HepG2 (cell line): ENCODE data around the gene RHEBL1. TPM values are rescaled to one million over a fixed set of nuclear protein-coding genes. Genes with fewer than 3 reads are reported as not detected.

Source experiments
- ATAC-seq: fragments of 200-7000 bp; cut with Tn5 transposase; 3 replicates; pipeline ENCODE4 v1.9.1; 2020; ENCODE audit warnings: mild to moderate bottlenecking, moderate library complexity
- BruUV-seq: library from RNA; stranded (reverse); fragments of 400-500 nt; replicated peaks from 2 replicates; lab custom pipeline; 2021; lab: Mats Ljungman, UMichigan
- CTCF ChIA-PET: fragments of 300-600 bp; formaldehyde crosslinking; extraction: SDS; loops from one replicate; lab custom pipeline; 2021; ENCODE audit warnings: low total read pairs, inconsistent platforms, low intra/inter-chr PET ratio; lab: Yijun Ruan, JAX
- POLR2A ChIA-PET: fragments of 350-600 bp; sonication (Branson Sonifier 250); formaldehyde crosslinking; loops from one replicate; lab custom pipeline; 2020; ENCODE audit warnings: antibody characterized with exemption, inconsistent platforms; lab: Yijun Ruan, JAX
- DNase-seq: peaks from one replicate; pipeline ENCODE4 v3.0.0-alpha.2; 2015; ENCODE audit warnings: low spot score
- FAIRE-seq: peaks from 3 replicates; lab custom pipeline; 2011; peaks lifted over from hg19 to GRCh38; lab: Jason Lieb, UNC
- H2AFZ ChIP-seq: one replicate; pipeline ENCODE4 v1.6.1; 2011; ENCODE audit warnings: low read length, inconsistent platforms
- H3K27ac ChIP-seq: fragments of 300-600 bp; 3 replicates; pipeline ENCODE4 v1.8.0; 2011; ENCODE audit warnings: mixed run types, mild to moderate bottlenecking, mixed read lengths, low read length, inconsistent platforms; ENCODE audit not compliant: insufficient read depth; ENCODE audit errors: extremely low read length
- H3K27me3 ChIP-seq, 2 experiments: fragments of 200-600 bp in 1 of 2; 2 replicates in 1 of 2; 3 replicates in 1 of 2; pipeline versions ENCODE4 v1.6.0 to v1.8.0; 2011; ENCODE audit warnings: low read length in 2 of 2, mild to moderate bottlenecking in 2 of 2, moderate library complexity in 2 of 2, inconsistent platforms in 1 of 2; ENCODE audit not compliant: insufficient read depth in 2 of 2, control insufficient read depth in 1 of 2
- H3K36me3 ChIP-seq, 2 experiments: fragments of 200-600 bp in 1 of 2; replicated peaks in 1 of 2; 2 replicates in 1 of 2; 3 replicates in 1 of 2; pipeline versions ENCODE4 v1.5.1 to v1.8.0; 2011; ENCODE audit warnings: low read length in 2 of 2, inconsistent platforms in 1 of 2; ENCODE audit not compliant: insufficient read depth in 2 of 2, control insufficient read depth in 1 of 2
- H3K4me1 ChIP-seq: 2 replicates; pipeline ENCODE4 v1.5.1; 2012; ENCODE audit warnings: low read length, inconsistent platforms; ENCODE audit not compliant: insufficient read depth
- H3K4me2 ChIP-seq: 2 replicates; pipeline ENCODE4 v1.6.0; 2011; ENCODE audit warnings: low read depth, low read length, inconsistent platforms
- H3K4me3 ChIP-seq, 3 experiments: fragments of 200-600 bp in 1 of 3; sonication (generic), shearing (Covaris generic) in 1 of 3; replicated peaks in 1 of 3; 2 replicates each; pipeline ENCODE4 v1.5.1; 2011 to 2016; ENCODE audit warnings: low read length in 3 of 3, inconsistent platforms in 2 of 3, low read depth in 2 of 3, mild to moderate bottlenecking in 2 of 3, control low read depth in 1 of 3, mixed read lengths in 1 of 3; ENCODE audit not compliant: insufficient read depth in 1 of 3
- H3K79me2 ChIP-seq: one replicate; pipeline ENCODE4 v1.6.1; 2011; ENCODE audit warnings: low read length, inconsistent platforms; ENCODE audit not compliant: insufficient read depth
- H3K9ac ChIP-seq: 2 replicates; pipeline ENCODE4 v1.6.0; 2011; ENCODE audit warnings: mild to moderate bottlenecking, low read depth, low read length, inconsistent platforms; ENCODE audit not compliant: insufficient read depth
- H3K9me3 ChIP-seq: 2 replicates; pipeline ENCODE4 v1.5.1; 2012; ENCODE audit warnings: mild to moderate bottlenecking, low read length
- H4K20me1 ChIP-seq: 2 replicates; pipeline ENCODE4 v1.6.0; 2011; ENCODE audit warnings: inconsistent platforms, mild to moderate bottlenecking, low read length, moderate library complexity; ENCODE audit not compliant: insufficient read depth
- AGO2 ChIP-seq: fragments of 200-400 bp; formaldehyde crosslinking; optimal IDR thresholded peaks from 2 replicates; pipeline ENCODE3; 2017; ENCODE audit warnings: mild to moderate bottlenecking, low read depth, low read length, moderate library complexity
- CREB1 ChIP-seq, 2 experiments: fragments of 450-650 bp in 1 of 2; IDR thresholded peaks; 2 replicates each; pipeline ENCODE4 v1.6.1; 2016 to 2017; ENCODE audit warnings: control low read depth in 1 of 2, mild to moderate bottlenecking in 1 of 2, missing compliant biosample characterization in 1 of 2, missing genetic modification characterization in 1 of 2
- GABPB1 ChIP-seq: IDR thresholded peaks from 2 replicates; pipeline ENCODE4 v1.6.1; 2016; ENCODE audit warnings: mild to moderate bottlenecking, missing genetic modification reagents, moderate library complexity, missing compliant biosample characterization
- HNRNPUL1 ChIP-seq: fragments of 200-400 bp; formaldehyde crosslinking; IDR thresholded peaks from 2 replicates; pipeline ENCODE4 v1.6.1; 2017; ENCODE audit warnings: low read depth, mild to moderate bottlenecking, low read length, moderate library complexity
- KLF16 ChIP-seq, 2 experiments: sonication (generic) in 1 of 2; formaldehyde crosslinking in 1 of 2; IDR thresholded peaks; 2 replicates each; pipeline versions ENCODE4 v1.6.1 to v1.8.0; 2016 to 2023; ENCODE audit warnings: missing genetic modification reagents in 2 of 2, missing compliant biosample characterization in 1 of 2
- NR3C1 ChIP-seq: sonication (generic); formaldehyde crosslinking; IDR thresholded peaks from 2 replicates; pipeline ENCODE4 v1.4.0; 2020; ENCODE audit warnings: missing genetic modification reagents
- PHF20 ChIP-seq: sonication (generic); formaldehyde crosslinking; IDR thresholded peaks from 2 replicates; pipeline ENCODE4 v1.5.0; 2020; ENCODE audit warnings: mild to moderate bottlenecking, missing genetic modification reagents
- POGK ChIP-seq: sonication (generic); formaldehyde crosslinking; conservative IDR thresholded peaks from 2 replicates; pipeline ENCODE4 v1.8.0; 2022; ENCODE audit warnings: mild to moderate bottlenecking, moderate library complexity, missing genetic modification reagents
- RFX3 ChIP-seq: IDR thresholded peaks from 2 replicates; pipeline ENCODE4 v1.6.1; 2016; ENCODE audit warnings: missing biosample characterization, missing genetic modification reagents
- TEAD2 ChIP-seq: sonication (generic); formaldehyde crosslinking; IDR thresholded peaks from 2 replicates; pipeline ENCODE4 v1.9.0; 2021; ENCODE audit warnings: missing genetic modification reagents
- ZNF121 ChIP-seq: sonication (generic); formaldehyde crosslinking; IDR thresholded peaks from 2 replicates; pipeline ENCODE4 v1.5.0; 2020; ENCODE audit warnings: mild to moderate bottlenecking, missing genetic modification reagents
- ZNF276 ChIP-seq: sonication (generic); formaldehyde crosslinking; IDR thresholded peaks from 2 replicates; pipeline ENCODE4 v1.4.0; 2020; ENCODE audit warnings: mild to moderate bottlenecking, low read depth, missing genetic modification reagents
- ZNF280B ChIP-seq: sonication (generic); formaldehyde crosslinking; IDR thresholded peaks from 2 replicates; pipeline ENCODE4 v1.5.0; 2020; ENCODE audit warnings: missing genetic modification reagents, mild to moderate bottlenecking, borderline replicate concordance
- ZNF3 ChIP-seq: IDR thresholded peaks from 2 replicates; pipeline ENCODE4 v1.7.0; 2017; ENCODE audit warnings: inconsistent platforms
- ZNF350 ChIP-seq: sonication (generic); formaldehyde crosslinking; IDR thresholded peaks from 2 replicates; pipeline ENCODE4 v1.4.0; 2020; ENCODE audit warnings: mild to moderate bottlenecking, low read depth, missing genetic modification reagents, borderline replicate concordance
- WGBS: methylation state at CpG from one replicate; pipeline ENCODE4 v1.1.6; 2017; ENCODE audit warnings: low lambda C conversion rate; 5-methylcytosine and 5-hydroxymethylcytosine counted together
- in situ Hi-C: cut with HindIII; loops from 2 replicates; pipeline ENCODE4 v1.10.0; 2017; ENCODE audit warnings: low pct_unique_long_range_greater_than_20kb; ENCODE audit not compliant: extremely low pct_ligation_motif_present
- intact Hi-C: fragments of 100-400 bp; cut with micrococcal nuclease; formaldehyde crosslinking; loops from one replicate; pipeline ENCODE4 v1.10.0; 2022; ENCODE audit not compliant: unreplicated experiment
- polyA plus RNA-seq, 8 experiments: library from polyadenylated mRNA; depleted of rRNA in 3 of 8; stranded (reverse) in 7 of 8; unstranded in 1 of 8; fragments of >200 nt; fragmentation: Illumina TruSeq in 4 of 8; extraction: Trizol in 4 of 8; gene quantifications; 2 replicates each; pipeline versions ENCODE4 v1.2.1 to v1.2.3, GENCODE V29; 2011 to 2016; ENCODE audit warnings: low read depth in 4 of 8, missing spikeins in 1 of 8, mixed read lengths in 1 of 8; ENCODE audit not compliant: insufficient read depth in 1 of 8
- total RNA-seq, 5 experiments: library from RNA; depleted of rRNA; stranded (reverse); fragments of >200 nt; fragmentation: Illumina TruSeq; extraction: Trizol; gene quantifications; 2 replicates each; pipeline ENCODE4 v1.2.3, GENCODE V29; 2016; ENCODE audit warnings: low read depth in 1 of 5

Gene RHEBL1
- total and polyA plus RNA-seq, 2 of the 13 experiments (the other 11 are each of a cell fraction or from before 2014, with no cell fraction given), result 1.4 to 2.5 TPM

- WGBS, result 95% methylated on average over 4 of the region's 4 CpGs
- 0 out of 2 replicates have a peak overlapping the region, but pooled peaks have one; percentile 98 for H3K4me2 ChIP-seq
- H3K4me3 ChIP-seq, result no peak overlapping the region
- H3K79me2 ChIP-seq, result peaks cover 56% of the 10 kb centered on the region
- in situ Hi-C loops (no loop called here), intact Hi-C loops (no loop called here)
- FAIRE-seq (no peak), ATAC-seq (no peak), DNase-seq (no peak)
- H3K36me3 ChIP-seq, result peaks cover 41 to 57% of the 10 kb centered on the region in 2 experiments
- BruUV-seq, result no TSS peak
- no peaks in the 10 kb centered on the region for H3K9me3 ChIP-seq
- H3K9ac ChIP-seq, result no peak overlapping the region
- POLR2A ChIA-PET, result no interaction called here
- peaks cover 42% of the 10 kb centered on the region for H3K4me1 ChIP-seq
- H2AFZ ChIP-seq, result no peak overlapping the region
- H4K20me1 ChIP-seq, result peaks cover 59% of the 10 kb centered on the region
- H3K27ac ChIP-seq, result no peak overlapping the region
- H3K27me3 ChIP-seq, result no peaks in the 10 kb centered on the region; a peak in 1 of 5 replicates
- TF ChIP-seq ZNF350, result no peak
- no peak for TF ChIP-seq ZNF121 (CRISPR knock-in tag)
- no peak for TF ChIP-seq PHF20 (CRISPR knock-in tag)
- no peak for TF ChIP-seq NR3C1 (CRISPR knock-in tag)
- TF ChIP-seq TEAD2, result no peak
- TF ChIP-seq ZNF3 (CRISPR knock-in tag), result no peak
- CTCF ChIA-PET, result no interaction called here
These were observed 14.7 kb downstream of the RHEBL1 start for GRCh38 chr12:49055092-49055491.

GRCh38 chr12:49054524-49054923, 15.3 kb downstream of the RHEBL1 start:
- Histone ChIP-seq H2AFZ (no peak overlapping the region), H3K4me1 (peaks cover 42% of the 10 kb centered on the region), H3K9ac (no peak overlapping the region), H4K20me1 (peaks cover 59% of the 10 kb centered on the region), H3K27ac (no peak overlapping the region), H3K4me3 (no peak overlapping the region), H3K9me3 (no peaks in the 10 kb centered on the region), H3K4me2 (no peak overlapping the region), H3K27me3 (no peaks in the 10 kb centered on the region; a peak in 1 of 5 replicates), H3K36me3 (peaks cover 46 to 63% of the 10 kb centered on the region in 2 experiments), H3K79me2 (peaks cover 50% of the 10 kb centered on the region)
- in situ Hi-C loops (no loop called here), intact Hi-C loops (no loop called here)
- no peak for DNase-seq
- no TSS peak for BruUV-seq
- 98% methylated on average over 8 of the region's 10 CpGs for WGBS
- no peak for FAIRE-seq
- CTCF ChIA-PET, result no interaction called here
- no peak for ATAC-seq
- POLR2A ChIA-PET, result no interaction called here
- TF ChIP-seq POGK (no peak), AGO2 (no peak), RFX3 (CRISPR knock-in tag) (no peak), ZNF280B (CRISPR knock-in tag) (no peak), HNRNPUL1 (no peak), CREB1 (IDR thresholded peaks at IDR 0.05) (no peak), CREB1 (CRISPR knock-in tag; IDR thresholded peaks at IDR 0.05) (no peak), GABPB1 (CRISPR knock-in tag) (no peak), KLF16 (CRISPR knock-in tag; IDR thresholded peaks at IDR 0.05) (no peak), ZNF276 (no peak)
